GM20000 (cell line): ENCODE measurements around the gene ELK4.

Experiments used
- DNase-seq: peaks from one replicate; pipeline ENCODE4 v3.0.0; 2012; ENCODE audit warnings: low spot score
- TF ChIP-seq, protein P1 (sequence below): IDR thresholded peaks from 2 replicates; pipeline ENCODE4 v1.5.1; 2012; ENCODE audit warnings: mild to moderate bottlenecking, control low read depth; ENCODE audit errors: extremely low read depth, missing control alignments

The ELK4 gene

DNA sequence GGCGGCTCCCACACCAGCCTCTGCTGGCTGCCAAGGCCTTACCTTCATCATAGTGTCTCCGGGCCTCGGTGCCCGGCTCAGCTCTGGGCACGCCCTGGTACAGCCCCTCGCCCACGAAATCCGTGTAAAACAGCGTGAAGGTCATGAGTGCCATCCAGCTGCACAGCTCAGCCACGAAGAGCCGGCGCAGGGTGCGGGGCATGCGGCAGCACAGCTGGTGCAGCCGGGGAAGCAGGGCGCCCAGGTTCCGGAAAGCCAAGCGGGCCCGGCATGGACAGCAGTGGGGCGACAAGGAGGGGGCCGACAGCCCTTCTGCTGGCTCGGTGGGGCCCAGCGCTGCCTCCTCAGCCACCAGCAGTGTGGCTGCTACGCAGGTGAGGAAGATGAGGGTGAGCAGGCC lies 31.0 kb upstream of the ELK4 start:
- no peak for DNase-seq
- TF ChIP-seq, protein P1, sequence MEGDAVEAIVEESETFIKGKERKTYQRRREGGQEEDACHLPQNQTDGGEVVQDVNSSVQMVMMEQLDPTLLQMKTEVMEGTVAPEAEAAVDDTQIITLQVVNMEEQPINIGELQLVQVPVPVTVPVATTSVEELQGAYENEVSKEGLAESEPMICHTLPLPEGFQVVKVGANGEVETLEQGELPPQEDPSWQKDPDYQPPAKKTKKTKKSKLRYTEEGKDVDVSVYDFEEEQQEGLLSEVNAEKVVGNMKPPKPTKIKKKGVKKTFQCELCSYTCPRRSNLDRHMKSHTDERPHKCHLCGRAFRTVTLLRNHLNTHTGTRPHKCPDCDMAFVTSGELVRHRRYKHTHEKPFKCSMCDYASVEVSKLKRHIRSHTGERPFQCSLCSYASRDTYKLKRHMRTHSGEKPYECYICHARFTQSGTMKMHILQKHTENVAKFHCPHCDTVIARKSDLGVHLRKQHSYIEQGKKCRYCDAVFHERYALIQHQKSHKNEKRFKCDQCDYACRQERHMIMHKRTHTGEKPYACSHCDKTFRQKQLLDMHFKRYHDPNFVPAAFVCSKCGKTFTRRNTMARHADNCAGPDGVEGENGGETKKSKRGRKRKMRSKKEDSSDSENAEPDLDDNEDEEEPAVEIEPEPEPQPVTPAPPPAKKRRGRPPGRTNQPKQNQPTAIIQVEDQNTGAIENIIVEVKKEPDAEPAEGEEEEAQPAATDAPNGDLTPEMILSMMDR, result no peak

DNA sequence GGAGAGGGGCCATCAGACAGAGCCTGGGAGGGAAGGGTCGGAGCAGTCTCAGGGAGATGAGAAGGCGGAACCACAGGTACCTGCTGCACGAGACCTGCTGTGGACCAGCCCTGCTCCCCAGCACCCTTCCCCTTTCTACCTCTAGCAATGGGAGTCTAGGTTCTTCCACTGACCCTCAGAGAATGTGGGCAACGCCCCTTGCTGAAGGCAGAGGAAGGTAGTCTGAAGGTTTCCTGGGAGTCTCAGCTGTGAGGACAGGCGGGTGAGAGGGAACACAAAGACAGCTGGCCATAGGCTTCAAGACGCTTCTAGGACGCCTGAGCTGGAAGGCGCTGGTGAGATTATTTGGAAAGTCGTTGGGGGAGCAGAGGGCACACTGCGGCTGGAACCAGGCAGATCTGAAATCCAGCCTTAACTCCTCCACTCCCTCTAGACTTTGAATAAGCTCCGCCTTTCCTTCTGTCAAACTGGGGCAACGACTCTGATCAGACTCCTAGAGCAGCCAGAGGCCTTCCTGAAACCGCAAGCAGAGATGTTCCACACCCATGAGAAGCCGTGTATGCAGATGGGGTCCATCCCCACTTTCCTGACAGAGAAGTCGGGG lies 30.4 kb upstream of the ELK4 start:
- TF ChIP-seq, protein P1, result no peak
- no peak for DNase-seq

DNA sequence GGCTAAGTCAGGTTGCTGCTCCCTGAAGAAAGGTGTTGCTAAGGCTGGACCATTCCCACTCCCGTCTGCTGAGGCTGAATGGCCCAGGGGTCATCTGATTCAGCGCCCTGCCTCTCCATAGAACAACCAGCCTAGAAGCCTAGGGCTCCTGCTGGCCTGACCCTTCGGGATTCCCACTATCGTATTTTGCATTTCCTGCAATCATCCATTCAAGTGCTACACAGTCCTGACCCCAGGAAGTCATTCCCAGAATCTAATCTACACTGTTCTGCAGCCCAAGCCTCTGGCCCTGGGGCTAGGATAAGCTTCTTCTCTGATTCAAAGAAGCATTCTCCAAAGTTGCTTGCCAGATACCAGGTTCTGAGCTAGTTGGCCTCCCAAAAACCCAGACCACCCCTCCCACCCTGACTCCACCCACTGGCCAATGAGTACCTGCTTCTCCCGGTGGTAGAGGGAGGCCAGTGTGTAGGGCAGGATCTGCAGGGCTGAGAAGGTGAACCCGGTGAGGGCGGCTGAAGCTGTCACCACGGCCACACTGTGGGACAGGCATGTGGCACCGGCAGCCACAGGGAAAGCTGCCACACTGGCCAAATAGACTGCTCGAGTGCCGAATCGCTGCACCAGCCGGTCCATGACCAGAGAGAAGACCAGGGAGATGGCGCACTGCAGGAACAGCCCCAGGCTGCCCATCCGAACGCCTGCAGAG lies 29.8 kb upstream of the ELK4 start:
- TF ChIP-seq, protein P1, result no peak
- DNase-seq, result no peak

DNA sequence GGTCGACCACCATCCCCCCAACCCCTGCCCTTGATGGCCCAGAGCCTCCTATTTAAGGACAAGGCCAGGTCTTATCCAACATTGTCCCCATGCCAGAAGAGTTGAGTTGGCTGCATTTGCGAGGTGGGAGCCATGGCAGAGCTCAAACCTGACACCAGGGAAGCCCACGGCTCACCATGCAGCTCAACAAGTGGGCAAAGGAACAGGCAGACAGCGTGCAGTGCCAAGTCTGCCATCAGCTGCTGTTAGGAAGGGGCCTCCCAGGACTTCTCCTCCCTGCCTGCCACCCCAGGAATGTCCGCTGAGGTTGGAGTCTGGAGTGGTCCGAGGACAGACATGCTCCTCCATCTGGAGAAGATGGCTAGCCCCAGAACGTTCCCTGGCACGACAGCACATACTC lies 28.6 kb upstream of the ELK4 start:
- DNase-seq, result no peak
- TF ChIP-seq, protein P1, result no peak

DNA sequence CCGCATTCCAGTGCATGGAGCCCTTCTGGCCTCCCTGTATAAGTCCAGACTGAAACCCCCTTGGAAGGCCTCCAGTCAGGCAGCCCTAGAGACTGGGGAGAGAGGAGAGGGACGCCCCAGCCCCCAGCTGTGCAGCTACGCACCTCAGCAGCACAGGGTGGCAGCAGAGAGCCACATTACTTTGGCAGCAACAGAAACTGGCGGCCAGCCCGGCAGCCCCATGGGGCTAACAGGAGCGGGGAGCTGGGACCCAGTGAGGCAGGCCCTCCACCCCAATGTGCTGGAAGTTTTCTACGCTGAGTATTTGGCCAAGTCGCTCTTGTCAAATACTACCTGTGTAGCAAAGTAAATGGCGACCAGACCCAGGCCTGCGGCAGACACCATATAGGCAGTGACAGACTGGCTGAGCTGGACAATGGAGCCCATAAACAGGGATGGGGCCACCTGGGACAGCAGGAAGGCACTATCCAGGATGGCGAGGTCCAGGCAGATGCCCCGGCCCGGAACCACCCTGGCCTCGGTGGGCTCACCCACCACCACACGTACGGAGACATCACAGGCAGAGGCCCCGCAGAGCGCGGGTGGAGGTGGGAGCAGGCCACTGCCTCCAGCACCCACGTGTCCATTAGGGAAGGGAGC lies 27.3 kb upstream of the ELK4 start:
- TF ChIP-seq, protein P1, result peak; percentile 95
- peak; percentile 90 for DNase-seq

DNA sequence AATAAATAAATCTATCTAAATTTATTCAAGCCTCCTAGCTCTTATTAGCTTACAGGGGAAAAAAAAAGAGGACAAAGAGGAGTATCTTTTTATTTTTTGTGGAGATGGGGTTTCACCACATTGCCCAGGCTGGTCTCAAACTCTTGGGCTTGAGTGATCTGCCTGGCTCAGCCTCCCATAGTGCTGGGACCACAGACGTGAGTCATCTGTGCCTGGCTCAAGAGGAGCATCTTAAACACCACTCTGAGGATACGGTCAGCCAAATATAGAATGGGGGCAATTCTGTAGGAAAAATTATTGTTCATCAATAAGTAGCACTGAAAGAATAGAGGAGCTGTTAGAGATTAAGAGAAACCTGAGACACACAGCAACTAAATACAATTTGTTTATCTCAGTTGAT lies 24.4 kb upstream of the ELK4 start:
- TF ChIP-seq, protein P1, result no peak
- no peak for DNase-seq

DNA sequence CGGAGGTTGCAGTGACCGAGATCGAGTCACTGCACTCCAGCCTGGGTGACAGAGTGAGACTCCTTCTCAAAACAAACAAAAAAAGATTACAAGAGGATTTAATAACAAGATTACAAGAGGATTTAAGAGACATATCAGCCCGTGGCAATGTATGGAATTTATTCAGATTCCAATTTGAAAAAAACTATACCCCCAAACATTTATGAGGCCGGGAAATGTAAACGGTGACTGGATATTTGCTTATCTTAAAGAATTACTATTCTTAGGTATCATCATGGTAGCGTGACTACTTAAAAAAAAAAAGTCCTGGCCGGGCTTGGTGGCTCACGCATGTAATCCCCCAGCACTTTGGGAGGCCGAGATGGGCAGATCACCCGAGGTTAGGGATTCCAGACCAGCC lies 21.2 kb upstream of the ELK4 start:
- TF ChIP-seq, protein P1, result no peak
- no peak for DNase-seq
